NT2/D1 (cell line): ENCODE data around the gene TSR1.

Experiments
- YY1 ChIP-seq: IDR thresholded peaks from 2 replicates; pipeline ENCODE4 v1.6.1; 2011; ENCODE audit not compliant: insufficient read length, insufficient read depth
- ZNF274 ChIP-seq: IDR thresholded peaks from 2 replicates; pipeline ENCODE4 v1.6.1; 2011; ENCODE audit warnings: mild to moderate bottlenecking, low read depth, low read length

DNA sequence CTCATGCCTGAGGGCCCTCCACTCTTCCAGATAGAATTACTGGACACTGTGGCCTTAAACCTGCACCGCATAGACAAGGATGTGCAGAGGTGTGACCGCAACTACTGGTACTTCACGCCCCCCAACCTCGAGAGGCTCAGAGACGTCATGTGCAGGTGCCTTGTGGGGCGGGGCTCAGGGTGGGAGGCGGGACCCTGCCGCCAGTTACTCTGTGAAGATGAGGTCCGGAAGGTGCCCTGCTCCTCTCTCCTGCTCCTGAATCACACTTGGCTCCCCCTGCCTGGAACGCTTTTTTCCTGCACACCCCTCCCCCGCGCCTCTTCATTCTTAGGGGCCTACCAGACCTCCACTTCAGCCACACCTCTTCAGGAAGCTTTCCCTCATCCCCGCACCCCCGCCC lies 39.9 kb upstream of the TSR1 start:
- TF ChIP-seq ZNF274: no peak
- TF ChIP-seq YY1: no peak
